Fibroblast of skin of right quadriceps (primary cell): ENCODE results near the gene TENM4.

Experiments
- DNase-seq: peaks from one replicate; pipeline ENCODE4 v3.0.0-alpha.2; 2013

The TENM4 gene

GRCh38 chr11:79382301-79383050, 58.4 kb downstream of the TENM4 start:
- DNase-seq = peak; percentile 79

- no peak for DNase-seq
These were observed 59.8 kb downstream of the TENM4 start for GRCh38 chr11:79381036-79381435.

GRCh38 chr11:79377406-79377805, 63.4 kb downstream of the TENM4 start:
- no peak for DNase-seq

- DNase-seq = no peak
These were observed 64.8 kb downstream of the TENM4 start for GRCh38 chr11:79375818-79376550.

- no peak for DNase-seq
These were observed 66.1 kb downstream of the TENM4 start for GRCh38 chr11:79374727-79375126.

- no peak for DNase-seq
These were observed 69.1 kb downstream of the TENM4 start for GRCh38 chr11:79371724-79372123.

- no peak for DNase-seq
These were observed 69.7 kb downstream of the TENM4 start for GRCh38 chr11:79371152-79371551.

GRCh38 chr11:79369055-79369454, 71.8 kb downstream of the TENM4 start:
- no peak for DNase-seq

- DNase-seq = no peak
These were observed 73.0 kb downstream of the TENM4 start for GRCh38 chr11:79367844-79368243.

GRCh38 chr11:79366218-79366617, 74.6 kb downstream of the TENM4 start:
- DNase-seq = no peak

- no peak for DNase-seq
These were observed 76.9 kb downstream of the TENM4 start for GRCh38 chr11:79363861-79364378.

- DNase-seq = no peak
These were observed 77.6 kb downstream of the TENM4 start for GRCh38 chr11:79363256-79363655.

- no peak for DNase-seq
These were observed 78.0 kb downstream of the TENM4 start for GRCh38 chr11:79362821-79363220.

GRCh38 chr11:79362206-79362757, 78.5 kb downstream of the TENM4 start:
- no peak for DNase-seq

GRCh38 chr11:79358258-79358657, 82.6 kb downstream of the TENM4 start:
- DNase-seq = no peak

- peak; percentile 28 for DNase-seq
These were observed 87.1 kb downstream of the TENM4 start for GRCh38 chr11:79353706-79354105.

GRCh38 chr11:79352349-79352703, 88.5 kb downstream of the TENM4 start:
- DNase-seq = no peak

GRCh38 chr11:79348976-79349682, 91.7 kb downstream of the TENM4 start:
- no peak for DNase-seq

GRCh38 chr11:79346021-79346420, 94.8 kb downstream of the TENM4 start:
- DNase-seq = no peak

GRCh38 chr11:79344753-79345294, 96.0 kb downstream of the TENM4 start:
- no peak for DNase-seq

GRCh38 chr11:79342686-79343085, 98.1 kb downstream of the TENM4 start:
- peak; percentile 44 for DNase-seq

GRCh38 chr11:79342236-79342635, 98.6 kb downstream of the TENM4 start:
- no peak for DNase-seq

- no peak for DNase-seq
These were observed 100.3 kb downstream of the TENM4 start for GRCh38 chr11:79340535-79340934.
